UCSD-AML1 (cell line): ENCODE results near the gene FKBP14.

ENCODE experiments used
- DNase-seq: peaks from one replicate; lab custom pipeline; 2025; ENCODE audit not compliant: unreplicated experiment; lab: John Stamatoyannopoulos, UW

Gene FKBP14

DNA sequence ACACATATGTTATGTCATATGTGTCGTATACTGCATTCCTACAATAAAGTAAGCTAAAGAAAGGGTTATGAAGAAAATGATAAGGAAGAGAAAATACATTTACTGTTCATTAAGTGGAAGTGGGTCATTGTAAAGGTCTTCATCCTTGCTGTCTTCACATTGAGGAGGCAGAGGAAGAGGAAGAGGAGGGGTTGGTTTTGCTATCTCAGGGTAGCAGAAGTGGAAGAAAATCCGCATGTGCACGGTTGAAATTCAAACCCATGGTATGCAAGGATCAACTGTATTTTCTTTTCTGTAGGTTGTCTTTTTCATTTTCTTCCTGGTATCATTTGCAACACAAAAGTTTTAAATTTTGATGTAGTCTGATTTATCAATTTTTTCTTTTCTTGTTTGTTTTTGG is 8.0 kb upstream of the FKBP14 start:
- DNase-seq: no peak

DNA sequence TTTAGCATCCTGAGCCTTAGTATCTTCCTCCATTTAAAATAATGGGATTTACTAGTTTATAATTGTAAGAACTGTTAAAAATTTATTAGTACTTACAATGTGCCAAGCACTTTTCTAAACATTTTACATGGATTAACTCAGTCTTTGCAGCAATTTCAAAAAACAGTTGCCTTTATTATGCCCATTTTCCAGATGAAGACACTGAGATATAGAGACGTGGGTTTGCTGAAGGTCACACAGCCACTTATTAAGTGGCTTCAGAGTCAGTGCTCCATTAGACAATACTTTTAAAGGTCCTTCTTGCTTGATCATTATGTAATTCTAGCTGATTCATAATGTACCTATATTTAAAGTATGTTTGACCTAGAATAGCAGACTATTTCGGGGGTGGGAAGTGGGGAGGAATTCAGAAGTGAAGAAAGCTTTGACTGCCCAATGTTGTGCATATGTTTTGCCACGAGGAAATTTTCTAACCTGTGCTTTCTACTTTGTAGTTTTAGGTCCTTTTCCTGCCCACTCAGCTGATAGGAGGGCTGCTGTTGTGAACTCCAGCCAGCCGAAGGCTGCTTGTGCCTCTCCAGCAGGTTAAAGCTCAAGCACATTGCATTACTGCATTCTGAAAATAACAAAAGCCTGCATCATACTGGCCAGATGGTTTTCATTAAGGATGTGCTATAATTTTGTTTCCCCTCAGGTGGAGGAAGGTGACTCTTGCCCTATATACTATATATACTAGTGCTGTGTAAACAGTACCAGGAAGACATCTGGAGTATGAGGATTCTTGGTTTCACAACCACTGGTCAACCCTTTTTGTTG is 6.0 kb upstream of the FKBP14 start:
- no peak for DNase-seq

- DNase-seq: no peak
Observed at GRCh38 chr7:30029696-30030095, 3.2 kb upstream of the FKBP14 start.

GRCh38 chr7:30028749-30029635 is 2.5 kb upstream of the FKBP14 start:
- DNase-seq: peak; percentile 49

DNA sequence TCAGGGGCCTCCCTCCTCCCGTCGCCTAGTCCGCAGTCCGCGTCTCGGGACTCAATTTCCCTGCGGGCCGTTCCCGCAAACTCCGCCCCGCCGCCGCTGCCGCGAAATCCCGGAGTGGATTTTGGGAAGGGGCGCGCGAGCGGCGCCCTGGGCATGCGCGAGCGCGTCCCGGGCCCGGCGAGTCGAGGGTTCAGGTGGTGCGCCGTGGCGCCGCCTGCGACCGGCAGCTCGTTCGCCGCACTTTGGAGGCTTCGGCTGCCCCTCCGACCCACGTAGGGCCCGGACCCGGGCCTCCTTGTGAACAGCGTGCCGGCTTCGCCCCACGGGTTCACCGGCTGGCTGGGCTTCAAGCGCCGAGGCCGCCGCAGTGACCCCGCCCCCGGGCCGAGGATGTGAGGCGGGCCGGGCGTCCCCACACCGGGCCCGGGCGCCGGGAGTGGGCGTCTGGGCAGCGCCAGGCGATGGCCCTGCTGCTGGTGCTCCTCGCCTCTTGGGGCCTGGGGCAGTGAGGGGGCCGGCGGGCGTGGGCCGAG is 1.8 kb upstream of the FKBP14 start, which contains the start of gene PLEKHA8:
Gene PLEKHA8 (plus strand): TSS at position 197 of the 533 bp plus-strand sequence. CDS start 351 bp downstream, outside the sequence.
- peak; percentile 81 for DNase-seq

DNA sequence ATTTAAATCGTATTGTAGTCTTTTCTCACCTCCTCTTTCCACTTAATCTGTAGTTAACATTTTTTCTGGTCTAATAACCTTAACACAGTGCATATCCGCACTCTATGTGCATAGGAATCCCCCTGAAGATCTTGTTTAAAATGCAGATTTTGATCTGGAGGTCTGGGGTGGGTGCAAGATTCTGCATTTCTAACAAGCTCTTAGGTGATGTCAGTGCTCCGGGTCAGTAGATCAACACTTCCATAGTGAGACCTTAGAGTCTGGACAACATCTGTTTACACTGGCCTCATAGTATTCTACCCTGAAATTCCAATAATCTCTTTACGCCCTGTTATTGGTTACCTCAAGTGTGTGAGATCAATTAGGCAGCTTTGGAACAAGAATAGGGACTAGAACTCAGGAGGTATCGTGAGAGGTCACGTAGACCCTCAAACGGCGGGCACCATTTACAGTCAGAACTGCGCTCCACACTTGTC is 1.3 kb upstream of the FKBP14 start:
- no peak for DNase-seq

DNA sequence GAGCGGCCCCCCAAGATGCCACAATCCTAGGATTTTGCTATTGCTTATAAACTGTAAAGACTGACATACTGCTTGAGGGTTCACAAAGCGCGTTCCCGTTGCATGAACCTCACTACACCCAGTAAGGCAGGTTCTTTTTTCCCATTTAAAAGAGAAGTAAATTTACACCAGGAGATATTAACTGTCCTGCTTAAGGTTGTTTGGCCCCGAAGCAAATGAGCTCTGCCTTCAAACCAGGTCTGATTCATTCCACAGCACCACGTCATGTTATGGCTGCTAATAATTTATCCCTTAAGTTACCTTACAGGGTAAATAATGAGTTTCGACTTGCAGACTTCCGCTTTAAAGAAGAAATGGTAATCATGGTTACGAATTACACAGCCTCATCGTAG is 559 bp upstream of the FKBP14 start:
- DNase-seq: no peak

DNA sequence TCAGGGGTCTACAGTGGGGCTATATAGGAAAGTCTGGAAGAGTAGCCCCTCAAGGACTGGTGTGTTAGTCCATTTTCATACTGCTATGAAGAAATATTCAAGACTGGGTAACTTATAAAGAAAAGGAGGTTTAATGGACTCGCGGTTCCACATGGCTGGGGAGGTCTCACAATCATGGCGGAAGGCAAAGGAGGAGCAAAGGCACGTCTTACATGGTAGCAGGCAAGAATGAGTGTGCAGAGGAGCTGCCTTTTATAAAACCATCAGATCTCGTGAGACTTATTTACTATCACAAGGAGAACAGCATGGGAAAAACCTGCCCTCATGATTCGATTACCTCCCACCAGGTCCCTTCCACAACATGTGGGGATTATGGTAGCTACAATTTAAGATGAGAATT is 3.0 kb downstream of the FKBP14 start:
- no peak for DNase-seq

DNA sequence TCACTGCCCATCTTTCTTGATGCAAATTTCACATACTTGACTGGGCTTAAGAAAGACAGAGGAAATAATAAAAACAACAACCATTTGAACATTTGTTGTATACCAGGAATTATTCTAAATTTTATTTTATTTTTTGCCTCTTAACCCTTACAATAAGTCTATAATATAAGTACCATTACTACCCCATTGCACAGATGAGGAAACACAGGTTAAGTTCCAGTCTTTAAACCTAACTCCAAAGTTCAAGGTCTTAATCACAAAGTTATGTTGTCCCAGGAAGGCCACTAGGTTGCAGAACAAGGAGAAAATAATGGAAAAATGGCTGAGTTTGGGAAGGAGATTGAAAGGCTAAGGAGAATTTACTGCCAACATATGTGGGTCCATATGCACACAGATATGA is 3.5 kb downstream of the FKBP14 start:
- no peak for DNase-seq

DNA sequence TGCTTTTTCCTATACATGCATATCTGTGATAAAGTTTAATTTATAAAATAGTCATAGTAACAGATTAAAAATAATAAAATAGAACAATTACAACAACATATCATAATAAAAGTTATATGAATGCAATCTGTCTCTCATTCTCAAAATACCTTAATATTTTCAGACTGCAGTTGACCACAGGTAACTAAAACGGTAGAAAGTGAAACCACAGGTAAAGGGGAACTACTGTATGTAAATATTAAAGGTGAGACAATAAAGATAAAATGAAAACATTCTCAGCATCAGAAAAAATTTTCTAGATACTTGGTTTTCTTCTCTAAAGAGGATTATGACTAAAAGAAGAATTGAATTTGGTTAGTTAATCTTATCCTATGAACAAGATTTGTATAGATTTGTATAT is 6.0 kb downstream of the FKBP14 start:
- DNase-seq: no peak

- DNase-seq: no peak
Observed at GRCh38 chr7:30019960-30020359, 6.5 kb downstream of the FKBP14 start.

DNA sequence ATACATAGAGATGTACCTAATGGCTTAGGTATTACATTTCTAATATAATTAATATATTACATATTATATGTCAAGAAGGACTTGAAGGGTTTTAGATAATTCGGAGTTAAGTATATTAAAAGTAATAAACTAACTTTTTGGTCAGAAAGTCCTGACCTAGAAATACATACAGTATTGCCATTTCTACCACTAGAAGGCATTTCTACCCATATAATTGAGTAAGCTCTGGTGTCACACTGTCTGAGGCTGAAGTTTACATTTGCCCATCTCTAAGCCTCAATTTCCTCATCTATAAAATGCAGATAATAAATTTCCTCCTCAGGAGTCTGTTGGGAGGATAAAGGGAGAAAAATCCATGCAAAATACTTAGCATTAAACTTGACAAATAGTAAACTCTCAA is 7.1 kb downstream of the FKBP14 start:
- DNase-seq: no peak

DNA sequence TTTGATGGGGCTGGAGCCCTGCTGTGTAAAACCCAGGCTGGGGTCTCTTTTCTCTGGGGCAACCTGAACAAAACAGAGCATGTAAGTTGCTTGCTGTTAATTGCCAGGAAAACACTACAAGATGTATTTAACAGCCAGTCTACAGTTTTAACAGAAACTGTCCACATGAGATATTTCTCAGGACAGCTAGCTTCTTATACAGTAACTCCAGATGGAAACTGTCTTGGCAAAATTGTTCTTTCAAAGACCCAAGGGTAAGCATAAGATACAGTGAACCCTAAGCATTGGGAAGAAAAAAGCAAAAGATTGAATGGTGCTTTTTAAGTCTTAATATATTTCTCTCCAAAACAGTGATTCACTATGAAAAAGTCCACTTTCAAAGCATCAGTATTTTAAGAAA is 8.1 kb downstream of the FKBP14 start:
- no peak for DNase-seq

DNA sequence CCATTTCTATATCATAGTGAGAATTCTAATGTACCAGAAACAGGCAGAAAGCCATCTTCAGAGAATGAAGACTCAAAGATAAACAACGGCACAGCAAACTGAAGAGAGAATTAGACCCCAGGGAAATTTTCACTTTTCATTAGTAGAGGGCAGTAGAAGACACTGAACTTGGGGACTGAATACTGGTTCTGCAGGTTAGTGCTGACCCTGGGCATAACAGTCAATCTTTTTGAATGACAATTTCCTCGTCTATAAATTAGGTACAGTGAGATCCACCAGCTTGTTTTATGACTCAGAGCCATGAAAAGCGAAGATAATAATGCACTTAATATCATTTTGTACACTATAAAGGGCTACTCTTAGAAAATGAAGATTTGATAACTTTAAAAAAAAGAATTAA is 13.7 kb downstream of the FKBP14 start:
- DNase-seq: no peak

DNA sequence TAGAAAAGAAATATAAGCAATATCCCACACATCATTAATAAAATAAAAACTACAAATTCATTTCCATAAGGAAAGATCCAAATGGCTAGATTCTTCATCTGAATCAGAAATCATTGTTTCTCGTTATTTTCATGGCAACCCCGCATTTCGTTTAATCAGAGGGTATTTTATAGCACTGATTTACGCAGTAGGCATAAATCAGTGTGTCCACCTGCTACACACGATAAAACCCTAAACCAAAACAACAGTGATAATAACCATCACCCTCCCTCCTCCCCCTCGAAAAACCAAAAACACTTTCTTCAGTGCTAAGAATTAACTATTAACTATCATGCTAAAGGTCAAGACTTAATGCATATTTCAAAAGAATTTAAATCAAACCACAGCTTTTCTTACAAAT is 16.5 kb downstream of the FKBP14 start:
- no peak for DNase-seq

DNA sequence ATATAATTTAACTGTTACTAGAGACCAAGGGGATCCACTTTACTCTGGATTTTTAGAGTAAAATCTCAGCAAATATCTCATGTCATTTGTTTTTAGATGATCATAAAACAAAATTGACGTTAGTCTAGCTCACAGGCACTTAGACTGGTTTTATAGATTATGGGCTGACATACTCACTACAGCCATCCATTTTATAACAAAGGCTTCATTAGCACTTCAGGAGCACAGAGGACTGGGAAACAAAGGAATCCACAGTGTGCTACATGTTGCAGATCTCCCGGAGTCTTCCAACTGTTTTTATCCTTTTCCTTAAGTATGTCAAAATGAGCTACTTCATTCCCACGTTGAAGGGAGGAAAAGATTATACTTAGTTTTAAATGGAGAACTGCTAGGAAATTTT is 21.0 kb downstream of the FKBP14 start:
- no peak for DNase-seq

DNA sequence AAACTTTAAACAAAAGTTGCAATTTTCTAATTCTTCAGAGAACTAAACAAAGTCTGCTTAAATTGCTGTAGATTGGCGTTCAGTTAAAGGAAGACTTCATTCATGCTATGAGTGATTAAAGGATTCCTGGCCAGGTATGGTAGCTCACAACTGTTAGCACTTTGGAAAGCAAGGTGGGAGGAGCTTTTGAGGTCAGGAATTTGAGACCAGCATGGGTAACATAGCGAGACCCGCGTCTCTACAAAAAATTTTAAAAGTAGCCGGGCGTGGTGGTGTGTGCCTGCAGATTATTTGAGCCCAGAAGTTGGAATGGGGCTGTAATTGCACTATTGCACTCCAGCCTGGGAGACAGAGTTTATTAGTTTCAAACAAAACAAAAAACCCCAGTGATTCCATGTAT is 23.4 kb downstream of the FKBP14 start:
- DNase-seq: no peak

DNA sequence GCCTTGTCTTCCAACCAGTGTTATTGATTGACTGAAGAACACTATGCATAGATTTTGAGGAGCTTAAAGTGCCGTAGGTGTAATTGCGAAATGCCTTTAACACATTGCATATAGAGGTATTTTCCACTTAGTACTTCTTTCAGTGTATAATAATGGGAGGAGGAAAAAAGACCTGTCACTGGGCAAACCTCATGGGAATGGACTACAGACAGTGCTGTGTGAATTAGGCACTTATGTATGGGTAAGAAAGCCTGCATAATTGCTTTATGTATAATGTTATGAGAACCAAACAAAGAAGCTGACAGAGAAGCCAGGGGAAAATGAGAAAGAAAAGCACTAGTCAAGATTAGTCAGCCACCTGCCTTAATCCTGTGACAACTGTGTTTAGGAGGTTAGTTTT is 24.5 kb downstream of the FKBP14 start:
- no peak for DNase-seq

DNA sequence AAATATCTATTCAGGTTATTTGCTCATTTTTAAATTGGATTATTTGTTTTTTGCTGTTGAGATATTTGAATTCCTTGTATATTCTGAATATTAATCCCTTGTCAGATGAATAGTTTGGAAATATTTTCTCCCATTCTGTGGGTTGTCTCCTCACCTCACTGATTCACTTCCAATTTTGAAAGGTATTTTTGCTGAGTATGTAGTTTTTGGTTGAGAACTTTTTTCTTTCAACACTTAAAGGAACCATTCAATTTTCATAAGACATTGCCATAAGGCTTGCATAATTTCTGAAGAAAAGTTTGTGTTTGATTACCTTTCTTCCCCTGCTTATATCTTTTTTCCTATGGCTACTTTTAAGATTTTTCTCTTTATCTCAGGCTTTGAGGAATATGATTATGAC is 28.0 kb downstream of the FKBP14 start:
- DNase-seq: no peak

DNA sequence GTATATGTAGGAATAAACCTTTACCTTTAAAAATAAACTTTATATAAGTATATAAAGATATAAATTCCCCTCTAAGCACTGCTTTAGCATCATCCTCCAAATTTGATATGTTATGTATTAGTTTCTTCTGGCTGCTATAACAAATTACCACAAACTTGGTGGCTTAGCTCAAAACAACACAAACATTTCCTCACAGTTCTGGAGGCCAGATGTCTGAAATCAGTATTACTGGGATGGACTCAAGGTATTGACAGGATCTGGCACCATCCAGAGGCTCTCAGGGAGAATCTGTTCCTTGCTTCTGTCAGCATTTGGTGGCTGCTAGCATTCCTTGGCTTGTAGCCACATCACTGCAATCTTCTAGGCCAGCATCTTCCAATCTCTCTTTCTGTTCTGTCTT is 30.2 kb downstream of the FKBP14 start:
- no peak for DNase-seq

- no peak for DNase-seq
Observed at GRCh38 chr7:29995652-29996051, 30.9 kb downstream of the FKBP14 start.

DNA sequence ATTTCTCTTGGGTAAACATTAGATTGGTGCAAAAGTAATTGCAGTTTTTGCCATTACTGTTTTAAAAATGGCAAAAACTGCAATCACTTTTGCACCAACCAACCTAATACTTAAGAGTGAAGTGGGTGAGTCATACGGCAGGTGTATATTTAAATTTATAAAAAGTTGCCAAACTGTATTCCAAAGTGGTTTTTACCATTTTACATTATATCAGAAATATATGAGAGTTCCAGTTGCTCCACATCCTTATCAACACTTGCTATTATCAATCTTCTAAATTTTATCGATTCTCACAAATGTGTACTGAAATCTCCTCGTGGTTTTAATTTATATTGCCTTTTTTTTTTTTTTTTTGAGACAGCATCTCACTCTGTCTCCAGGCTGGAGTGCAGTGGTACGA is 33.4 kb downstream of the FKBP14 start:
- DNase-seq: no peak
